ENCODE results near the gene LRRC2. TPM values are rescaled to one million over a fixed set of nuclear protein-coding genes. Genes with fewer than 3 reads are reported as not detected.

LRRC2 gene
- total and polyA plus RNA-seq, 9 of the 15 experiments (the other 6 are each of a cell fraction or from before 2014, with no cell fraction given) = 0.01 to 0.04 (median 0.03) TPM; not detected in 5

- TF ChIP-seq, protein P1, sequence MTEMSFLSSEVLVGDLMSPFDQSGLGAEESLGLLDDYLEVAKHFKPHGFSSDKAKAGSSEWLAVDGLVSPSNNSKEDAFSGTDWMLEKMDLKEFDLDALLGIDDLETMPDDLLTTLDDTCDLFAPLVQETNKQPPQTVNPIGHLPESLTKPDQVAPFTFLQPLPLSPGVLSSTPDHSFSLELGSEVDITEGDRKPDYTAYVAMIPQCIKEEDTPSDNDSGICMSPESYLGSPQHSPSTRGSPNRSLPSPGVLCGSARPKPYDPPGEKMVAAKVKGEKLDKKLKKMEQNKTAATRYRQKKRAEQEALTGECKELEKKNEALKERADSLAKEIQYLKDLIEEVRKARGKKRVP (CRISPR knock-in tag; IDR thresholded peaks at IDR 0.05) = no peak
- TF ChIP-seq, protein P2, sequence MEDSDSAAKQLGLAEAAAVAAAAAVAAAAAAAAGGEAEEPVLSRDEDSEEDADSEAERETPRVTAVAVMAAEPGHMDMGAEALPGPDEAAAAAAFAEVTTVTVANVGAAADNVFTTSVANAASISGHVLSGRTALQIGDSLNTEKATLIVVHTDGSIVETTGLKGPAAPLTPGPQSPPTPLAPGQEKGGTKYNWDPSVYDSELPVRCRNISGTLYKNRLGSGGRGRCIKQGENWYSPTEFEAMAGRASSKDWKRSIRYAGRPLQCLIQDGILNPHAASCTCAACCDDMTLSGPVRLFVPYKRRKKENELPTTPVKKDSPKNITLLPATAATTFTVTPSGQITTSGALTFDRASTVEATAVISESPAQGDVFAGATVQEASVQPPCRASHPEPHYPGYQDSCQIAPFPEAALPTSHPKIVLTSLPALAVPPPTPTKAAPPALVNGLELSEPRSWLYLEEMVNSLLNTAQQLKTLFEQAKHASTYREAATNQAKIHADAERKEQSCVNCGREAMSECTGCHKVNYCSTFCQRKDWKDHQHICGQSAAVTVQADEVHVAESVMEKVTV (CRISPR knock-in tag; IDR thresholded peaks at IDR 0.05) = no peak
- TF ChIP-seq HMGN3 (IDR thresholded peaks at IDR 0.05; ENCODE audit: borderline replicate concordance, extremely low read depth, insufficient read length, low read depth, low read length) = no peak
- no peak for TF ChIP-seq HNRNPK (IDR thresholded peaks at IDR 0.05; ENCODE audit: low read depth, low read length, poor library complexity, severe bottlenecking)
- TF ChIP-seq ZKSCAN8 (CRISPR knock-in tag; IDR thresholded peaks at IDR 0.05) = no peak
- no peak for TF ChIP-seq ZFP1 (CRISPR knock-in tag; IDR thresholded peaks at IDR 0.05)
- no peak for TF ChIP-seq ZNF311 (CRISPR knock-in tag; IDR thresholded peaks at IDR 0.05)
- TF ChIP-seq KAT8 (IDR thresholded peaks at IDR 0.05; ENCODE audit: low read depth) = no peak
- TF ChIP-seq ZBTB33 (CRISPR knock-in tag; IDR thresholded peaks at IDR 0.05) = no peak
- TF ChIP-seq PURB (CRISPR knock-in tag; IDR thresholded peaks at IDR 0.05; ENCODE audit: low read depth) = no peak
Observed at GRCh38 chr3:46561511-46561910, 4.6 kb downstream of the LRRC2 start (continued).
